Aorta (tissue), 5 donors: ENCODE results near the gene ARHGEF12. TPM values are rescaled to one million over a fixed set of nuclear protein-coding genes. Genes with fewer than 3 reads are reported as not detected.

Source experiments
- ATAC-seq: fragments of 200-7000 bp; cut with Tn5 transposase; one replicate; pipeline ENCODE4 v1.9.1; 2022; ENCODE audit warnings: moderate library complexity; ENCODE audit not compliant: low FRiP score
- DNase-seq, 2 donors: peaks; one replicate each; pipeline ENCODE4 v3.0.0-alpha.2; 2020
- H3K27ac ChIP-seq, 2 donors: one replicate each; pipeline ENCODE4 v1.5.1; 2013; ENCODE audit warnings: low read length in 2 of 2, mild to moderate bottlenecking in 2 of 2, moderate library complexity in 2 of 2, control low read depth in 1 of 2, inconsistent platforms in 1 of 2, low read depth in 1 of 2
- H3K27me3 ChIP-seq, 2 donors: one replicate each; pipeline ENCODE4 v1.6.1; 2013; ENCODE audit warnings: control low read depth in 1 of 2, low read length in 1 of 2, mild to moderate bottlenecking in 1 of 2, moderate library complexity in 1 of 2; ENCODE audit not compliant: insufficient read depth in 2 of 2, control insufficient read depth in 1 of 2
- H3K36me3 ChIP-seq, 2 donors: one replicate each; pipeline ENCODE4 v1.6.1; 2013; ENCODE audit warnings: control low read depth in 1 of 2, low read length in 1 of 2, mild to moderate bottlenecking in 1 of 2; ENCODE audit not compliant: insufficient read depth in 2 of 2, control insufficient read depth in 1 of 2
- H3K4me1 ChIP-seq, 2 donors: one replicate each; pipeline ENCODE4 v1.6.1; 2013; ENCODE audit warnings: low read length in 2 of 2, control low read depth in 1 of 2, mild to moderate bottlenecking in 1 of 2, moderate library complexity in 1 of 2; ENCODE audit not compliant: insufficient read depth in 2 of 2, control insufficient read depth in 1 of 2
- H3K4me3 ChIP-seq, 2 donors: one replicate each; pipeline ENCODE4 v1.5.1; 2013; ENCODE audit warnings: low read length in 2 of 2, control low read depth in 1 of 2, mild to moderate bottlenecking in 1 of 2
- H3K9me3 ChIP-seq: one replicate; pipeline ENCODE4 v1.6.1; 2013; ENCODE audit warnings: mild to moderate bottlenecking, low read length; ENCODE audit not compliant: control insufficient read depth
- WGBS, 2 donors: extraction: QIAGEN DNeasy Blood & Tissue Kit; methylation state at CpG; one replicate each; pipeline ENCODE4 v1.1.7; 2013; 5-methylcytosine and 5-hydroxymethylcytosine counted together
- intact Hi-C, 2 donors: fragments of 100-400 bp; cut with DNase I; formaldehyde crosslinking; loops; one replicate each; pipeline versions ENCODE4 v1.14.2 to v1.15.0; 2022
- polyA plus RNA-seq, 2 donors: library from polyadenylated mRNA; stranded (reverse); fragments of 200-250 nt; gene quantifications; one replicate each; pipeline ENCODE4 v1.2.3, GENCODE V29; 2013
- total RNA-seq, 2 donors: library from RNA; stranded (reverse); fragmentation: NEBNext Ultra II Directional; extraction: Animal tissue kit (Norgen Biotek cat#: 25700); gene quantifications; one replicate each; pipeline ENCODE4 v1.2.1, GENCODE V29; 2021
- donor health status: healthy with polysubstance abuse.
- donor health status: Bipolar disorder and iron deficiency.
- donor health status: DM: no; HTN: no; CAD: no.
- donor health status: DM: no; HTN: no; CAD: no.
- donor health status: DM: yes; HTN: yes; CAD: no.

ARHGEF12 gene
- total and polyA plus RNA-seq, 4 donors: 21.7 to 143 (median 75.8) TPM

DNA sequence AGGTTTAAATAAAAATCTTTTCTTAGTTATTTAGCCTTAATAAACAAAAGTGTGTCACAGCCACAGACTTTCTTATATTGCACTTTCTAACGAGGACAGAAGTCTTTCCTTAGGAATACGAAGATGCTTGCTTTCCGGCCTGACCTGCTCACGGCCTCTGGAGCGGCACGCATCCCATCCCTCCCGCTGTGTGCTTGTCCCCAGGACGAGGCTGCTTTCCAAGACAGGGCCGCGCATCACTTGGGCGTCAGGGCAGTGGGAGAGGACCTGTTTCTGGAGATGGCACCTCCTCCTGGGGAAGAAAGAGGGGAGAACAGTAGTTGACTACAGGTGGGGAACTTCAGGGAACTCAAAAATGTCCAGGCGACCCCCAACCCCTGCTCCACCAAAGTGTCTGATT, 201.8 kb downstream of the ARHGEF12 start:
- DNase-seq: no peak
- H3K9me3 ChIP-seq: no peaks in the 10 kb centered on the region
- H3K4me1 ChIP-seq: no peaks in the 10 kb centered on the region
- H3K36me3 ChIP-seq: no peaks in the 10 kb centered on the region
- intact Hi-C loops: no loop called here
- H3K27ac ChIP-seq: no peak overlapping the region
- no peak overlapping the region for H3K4me3 ChIP-seq
- H3K27me3 ChIP-seq: no peaks in the 10 kb centered on the region
- no peak for ATAC-seq
- WGBS, 2 donors: 93 to 95% methylated on average over 12 of the region's 12 CpGs

DNA sequence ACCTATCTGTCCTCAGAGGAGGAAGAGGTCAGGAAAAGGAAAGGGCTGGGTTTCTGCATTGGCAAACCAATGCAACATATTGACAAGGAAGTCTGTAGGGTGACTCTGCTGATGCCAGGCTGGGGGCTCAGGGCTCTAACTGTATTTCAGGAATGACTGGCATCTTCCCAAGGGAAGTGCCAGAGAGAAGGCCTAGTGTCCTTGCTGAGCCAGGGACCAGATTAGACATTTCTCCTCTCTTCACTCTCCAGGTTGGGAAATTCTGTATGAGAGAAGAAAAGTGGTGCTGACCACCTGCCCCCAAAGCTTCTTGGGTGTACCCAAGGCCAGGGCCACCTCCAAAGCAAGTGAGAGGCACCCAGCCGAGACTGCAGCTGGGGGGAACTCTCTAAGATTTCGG, 202.5 kb downstream of the ARHGEF12 start:
- whole genome bisulfite sequencing, 2 donors: 86 to 91% methylated on average over 2 of the region's 2 CpGs
- no peaks in the 10 kb centered on the region for H3K4me1 ChIP-seq
- intact Hi-C loops: no loop called here

More for the DNA sequence above, 202.5 kb downstream of the ARHGEF12 start:
- ATAC-seq (no peak), DNase-seq (no peak)
- Histone ChIP-seq H3K27ac (no peak overlapping the region), H3K4me3 (no peak overlapping the region), H3K36me3 (no peaks in the 10 kb centered on the region), H3K27me3 (no peaks in the 10 kb centered on the region), H3K9me3 (no peaks in the 10 kb centered on the region)

Other genes starting within 250 kb of the ARHGEF12 start
- gene TRIM29, start 198.3 kb upstream of the ARHGEF12 start, total RNA-seq: 1 to 10 TPM; 1.3 to 3.6 TPM
- under 1 TPM; 0.13 to 0.38 TPM for gene TRIM29, start 198.3 kb upstream of the ARHGEF12 start, polyA plus RNA-seq
- 10 to 100 TPM; 23.6 to 79.1 TPM for gene OAF, start 125.4 kb upstream of the ARHGEF12 start, total RNA-seq
- gene OAF, start 125.4 kb upstream of the ARHGEF12 start, polyA plus RNA-seq: 1 to 10 TPM; 4.8 to 9.4 TPM
- not detected for gene POU2F3, start 96.3 kb upstream of the ARHGEF12 start, total RNA-seq
- 1 to 10 TPM in 1 of 2 donors, under 1 TPM in 1; 0.31 to 2.4 TPM for gene POU2F3, start 96.3 kb upstream of the ARHGEF12 start, polyA plus RNA-seq
- 10 to 100 TPM in 1 of 2 donors, 1 to 10 TPM in 1; 7.9 to 10.5 TPM for gene TLCD5, start 11.1 kb upstream of the ARHGEF12 start, total RNA-seq
- gene TLCD5, start 11.1 kb upstream of the ARHGEF12 start, polyA plus RNA-seq: 1 to 10 TPM; 2.3 to 6.1 TPM
- gene GRIK4, start 175.3 kb downstream of the ARHGEF12 start, total RNA-seq: not detected
- not detected for gene GRIK4, start 175.3 kb downstream of the ARHGEF12 start, polyA plus RNA-seq